ENCODE measurements around the gene BAZ2B.
A peak's percentile ranks its signal among the peaks of the same experiment; 100 is the strongest.
"Not testable (repeated sequence)": the region's sequence is repeated elsewhere in the genome, so short reads cannot be mapped to it uniquely, and the experiment has no call there.

The BAZ2B gene

DNA sequence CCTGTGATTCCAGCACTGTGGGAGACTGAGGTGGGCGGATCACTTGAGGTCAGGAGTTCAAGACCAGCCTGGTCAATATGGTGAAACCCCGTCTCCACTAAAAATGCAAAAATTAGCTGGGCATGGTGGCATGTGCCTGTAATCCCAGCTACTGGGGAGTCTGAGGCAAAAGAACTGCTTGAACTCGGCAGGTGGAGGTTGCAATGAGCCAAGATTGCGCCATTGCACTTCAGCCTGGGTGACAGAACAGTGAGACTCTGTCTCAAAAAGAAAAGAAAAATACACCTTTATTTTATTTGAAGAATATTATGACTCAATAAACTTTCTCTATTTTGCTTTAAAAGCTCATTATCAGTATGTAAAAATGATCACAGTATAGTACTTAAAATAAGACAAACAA is 81.1 kb downstream of the BAZ2B start:
- DNase-seq (ENCODE audit: low read depth) = not testable (repeated sequence)

DNA sequence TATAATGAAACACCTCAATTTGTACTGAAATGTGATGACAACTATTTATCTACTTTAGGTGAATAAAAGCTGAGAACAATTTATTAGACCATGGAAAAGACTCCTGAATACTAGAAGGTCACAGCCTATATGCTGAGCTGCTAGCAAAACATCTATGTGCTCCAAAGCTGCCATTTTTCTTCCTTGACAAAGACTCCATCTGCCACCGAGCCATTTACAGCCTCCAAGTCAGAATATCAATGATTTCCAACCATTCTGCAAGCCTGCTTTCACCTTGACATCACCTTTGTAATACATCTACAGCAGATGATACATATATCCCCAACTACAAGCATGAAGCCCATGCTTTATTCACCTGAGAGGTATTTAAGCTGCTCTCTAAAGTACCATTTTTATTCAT is 84.9 kb downstream of the BAZ2B start:
- DNase-seq (ENCODE audit: low read depth) = no peak

DNA sequence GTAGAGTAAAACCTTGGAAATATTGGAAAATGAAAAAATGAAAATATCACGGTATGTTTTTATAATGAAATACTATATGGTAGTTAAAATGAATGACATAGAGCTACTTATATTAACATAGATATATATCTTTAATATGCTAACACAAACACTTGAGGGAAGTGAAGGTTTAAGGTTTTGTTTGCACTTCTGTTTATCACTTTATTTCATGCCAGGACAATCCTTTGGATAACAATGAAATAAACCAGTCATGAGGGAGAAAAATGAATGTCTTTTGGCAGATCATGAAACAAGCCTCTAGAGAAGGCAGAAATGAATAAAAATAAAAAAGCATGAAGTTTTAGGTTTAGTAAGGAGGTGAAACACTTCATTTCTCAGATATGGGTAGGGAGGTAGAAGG is 89.9 kb downstream of the BAZ2B start:
- DNase-seq (ENCODE audit: low read depth) = no peak

DNA sequence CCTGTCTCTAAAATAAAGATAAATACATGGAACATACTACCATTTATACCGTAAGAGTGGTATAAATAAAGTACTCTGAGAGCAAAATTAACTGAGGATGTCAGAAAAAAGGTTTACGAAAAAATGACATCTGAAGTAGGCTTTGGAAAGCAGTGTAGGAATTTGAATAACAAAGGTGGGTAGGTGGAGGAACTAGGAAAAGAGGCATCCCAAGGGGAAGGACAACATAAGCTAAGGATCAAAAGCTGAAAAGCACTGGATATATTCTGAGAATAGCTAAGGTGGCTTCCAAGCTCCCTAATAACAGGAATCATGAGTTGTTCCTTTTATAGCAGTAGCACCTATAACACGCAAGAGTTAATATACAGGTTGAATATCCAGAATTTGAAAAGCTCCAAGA is 91.3 kb downstream of the BAZ2B start:
- no peak for DNase-seq (ENCODE audit: low read depth)

DNA sequence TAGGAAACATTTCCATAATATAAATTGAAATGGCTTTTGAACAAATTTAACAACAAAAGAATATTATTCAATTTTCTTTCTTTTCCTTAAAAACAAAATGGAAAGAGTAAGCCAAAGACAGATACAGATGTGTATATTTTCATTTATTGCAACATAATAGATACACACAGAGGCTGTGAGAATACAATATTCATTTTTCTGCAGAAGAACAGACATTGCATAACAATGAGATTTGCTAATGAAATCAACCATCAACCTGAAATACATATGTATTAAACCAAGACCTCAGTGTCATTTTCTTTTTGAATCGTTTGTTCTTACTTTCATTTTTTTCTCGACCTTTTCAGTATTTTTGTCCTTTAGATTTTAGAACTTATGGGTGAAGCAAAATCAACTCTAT is 95.1 kb downstream of the BAZ2B start:
- no peak for DNase-seq (ENCODE audit: low read depth)

DNA sequence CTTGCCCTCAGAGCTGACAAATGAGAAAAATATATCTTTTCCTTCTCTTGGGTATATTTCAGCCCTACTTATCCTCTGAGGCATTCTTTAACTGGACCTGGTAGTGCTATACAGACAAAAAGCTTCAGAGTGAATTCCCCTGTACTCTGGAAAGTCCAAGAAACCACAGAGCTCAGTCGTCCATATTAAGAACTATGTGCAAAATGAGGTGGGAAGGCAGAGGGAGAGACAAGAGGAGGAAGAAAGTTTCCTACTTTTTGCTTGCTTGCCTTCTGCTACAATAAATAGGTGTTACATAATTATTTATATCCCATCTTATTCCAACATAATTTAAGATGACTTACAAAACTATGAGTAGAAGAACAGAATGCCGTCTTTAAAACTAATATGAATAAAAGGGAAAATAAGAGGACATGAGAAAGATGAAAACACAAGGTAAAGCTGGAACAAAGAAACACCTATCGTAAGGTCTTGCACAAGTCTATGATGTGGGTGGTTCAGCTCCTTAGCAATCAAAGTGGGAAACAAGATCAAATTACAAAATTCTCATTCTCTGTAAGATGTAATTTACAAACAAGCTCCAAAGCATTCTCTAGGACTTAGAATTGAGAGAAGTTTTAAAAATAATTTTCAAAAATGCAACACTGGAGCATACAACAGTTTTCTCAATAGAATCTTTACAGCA is 97.9 kb downstream of the BAZ2B start:
- no peak for DNase-seq (ENCODE audit: low read depth)

DNA sequence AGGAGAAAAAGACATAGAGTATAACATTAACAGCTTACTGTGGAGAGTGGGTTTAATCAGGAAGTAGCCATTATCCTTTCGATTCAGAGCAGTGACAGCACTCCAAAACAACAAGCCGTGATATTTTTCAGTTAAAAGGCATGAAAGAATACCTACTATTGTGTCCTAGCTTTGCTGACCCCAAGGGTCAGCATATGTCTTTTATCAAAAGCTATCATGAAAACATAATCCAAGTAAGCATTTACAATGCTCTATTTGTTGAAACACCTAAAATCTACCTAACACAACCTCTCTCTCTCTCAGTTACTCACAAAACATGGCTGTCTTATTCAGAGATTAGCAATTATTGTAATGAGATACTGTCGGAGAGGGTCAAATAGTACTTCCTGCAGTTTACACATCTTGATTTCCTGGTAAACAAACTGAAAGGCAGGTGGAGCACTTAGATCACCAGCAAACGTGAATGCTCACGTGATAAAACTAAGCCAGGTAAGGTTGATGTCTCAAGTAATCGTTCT is 100.0 kb downstream of the BAZ2B start:
- DNase-seq (ENCODE audit: low read depth) = peak; percentile 7

DNA sequence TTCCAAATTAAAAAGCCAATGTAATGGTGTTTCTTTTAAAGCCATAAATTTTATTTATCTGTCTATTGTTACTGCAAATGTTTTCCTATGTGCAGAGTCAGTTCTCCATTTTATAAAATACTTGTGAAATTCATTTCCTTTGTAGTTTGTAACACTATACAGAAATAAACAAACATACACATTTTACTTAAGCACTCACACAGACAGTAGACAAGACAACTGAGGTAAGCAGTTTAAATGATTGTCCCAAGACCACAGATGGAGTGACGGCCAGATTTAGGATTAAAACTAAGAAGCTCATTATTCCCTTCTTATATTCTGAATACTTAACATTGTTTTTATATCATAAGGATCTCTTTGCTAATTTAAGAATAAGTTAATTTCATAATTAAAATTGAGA is 100.9 kb downstream of the BAZ2B start:
- DNase-seq (ENCODE audit: low read depth) = no peak

DNA sequence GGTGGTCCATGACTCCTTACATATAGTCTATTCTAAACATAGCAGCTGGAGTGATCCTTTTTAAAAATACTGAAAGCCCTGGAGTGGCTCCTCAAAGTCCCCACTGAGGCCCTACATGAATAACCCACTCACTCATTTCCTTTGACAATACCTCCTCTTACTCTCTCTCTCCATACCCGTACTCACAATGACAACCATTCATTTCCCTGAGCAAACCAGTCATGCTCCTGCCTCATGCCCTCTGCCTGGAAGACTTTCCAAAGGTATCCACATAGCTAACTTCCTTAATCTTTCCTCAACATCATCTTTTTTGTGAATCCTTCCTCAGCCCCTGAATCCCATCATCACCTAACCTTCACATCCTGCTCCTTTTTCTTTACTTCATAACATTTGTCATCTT is 102.6 kb downstream of the BAZ2B start:
- DNase-seq (ENCODE audit: low read depth) = no peak

DNA sequence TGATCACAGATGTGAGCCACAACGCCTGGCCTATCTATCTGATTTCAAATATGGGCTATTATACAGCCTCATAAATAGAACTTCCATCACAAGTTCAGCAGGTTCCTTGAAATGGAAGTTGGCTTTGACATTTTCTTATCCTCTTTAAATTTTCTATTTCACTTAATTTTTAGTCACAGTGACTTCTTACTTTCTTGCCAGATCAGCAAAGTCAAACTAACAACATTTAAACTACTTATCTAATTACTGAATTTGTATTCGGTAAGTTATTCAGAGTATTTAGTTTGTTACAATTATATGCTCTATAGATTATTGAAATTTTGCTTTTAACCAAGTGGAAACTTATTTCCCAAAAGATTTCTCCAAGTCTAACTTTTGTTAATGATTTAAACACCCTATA is 108.2 kb downstream of the BAZ2B start:
- DNase-seq (ENCODE audit: low read depth) = no peak

DNA sequence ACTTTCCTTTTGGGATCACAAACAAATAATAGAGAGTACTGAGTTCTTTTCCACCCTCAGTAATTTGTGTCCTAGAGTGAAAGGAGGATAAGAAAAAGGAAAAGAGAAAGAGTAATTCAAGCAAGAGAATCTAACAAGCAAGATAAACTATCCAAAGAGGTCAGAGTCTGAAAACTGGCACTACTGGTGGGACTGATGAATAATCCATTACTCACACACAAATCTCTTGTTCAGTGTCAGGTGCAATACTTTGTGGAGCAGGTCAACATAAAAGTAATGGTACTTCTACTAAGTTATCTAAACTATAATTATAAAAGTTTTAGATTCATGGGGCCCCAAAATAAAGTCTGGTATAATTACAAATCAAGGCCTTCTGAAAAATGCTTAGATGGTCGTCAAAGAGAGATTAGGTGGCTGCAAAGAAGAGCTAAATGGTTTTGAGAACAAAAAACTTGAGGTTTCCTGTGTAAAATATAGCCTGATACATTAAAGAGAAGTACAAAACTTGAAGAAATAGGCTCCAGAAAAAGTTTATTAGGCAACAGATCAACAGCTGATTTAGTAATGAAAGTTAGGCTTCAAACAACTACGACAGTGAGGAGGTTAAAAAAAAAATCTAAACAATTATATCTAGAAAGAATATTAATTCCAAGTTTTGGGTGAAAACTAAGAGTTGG is 109.4 kb downstream of the BAZ2B start:
- no peak for DNase-seq (ENCODE audit: low read depth)

DNA sequence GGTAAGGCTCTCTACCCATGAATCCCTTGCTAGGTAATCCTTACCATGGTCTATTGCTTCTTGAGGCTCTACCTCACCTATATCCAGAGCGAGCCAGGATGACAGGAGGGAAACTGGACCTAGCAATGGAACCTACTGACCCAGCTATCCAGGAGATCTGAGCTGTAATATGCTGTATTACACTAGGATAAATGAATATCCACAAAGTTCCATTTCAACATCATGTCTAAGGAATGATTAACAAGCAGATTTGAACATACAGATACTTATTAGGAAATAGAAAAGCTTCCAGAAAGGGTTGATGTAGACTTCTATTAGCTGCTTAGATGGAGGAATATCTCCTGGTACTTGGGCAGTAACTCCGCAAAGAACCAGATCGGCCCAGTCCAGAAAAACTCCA is 110.1 kb downstream of the BAZ2B start:
- DNase-seq (ENCODE audit: low read depth) = no peak

DNA sequence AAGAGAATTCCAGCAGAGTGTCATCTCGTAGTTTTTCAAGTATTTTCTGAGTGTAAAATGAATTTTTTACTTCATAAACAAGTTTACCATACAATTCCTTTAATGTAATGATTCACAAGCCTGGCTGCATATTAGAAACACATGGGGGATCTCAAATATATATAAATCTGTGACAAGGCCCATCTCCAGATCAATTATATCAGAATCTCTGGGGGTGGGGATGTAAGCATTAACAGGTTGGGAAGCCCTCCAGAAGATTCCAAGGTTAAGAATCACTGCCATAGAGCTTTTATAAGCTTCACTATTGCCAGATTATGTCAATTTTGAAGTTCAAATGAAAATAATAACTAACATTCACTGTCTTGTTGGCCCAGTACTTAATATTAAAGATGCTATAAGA is 111.2 kb downstream of the BAZ2B start:
- no peak for DNase-seq (ENCODE audit: low read depth)

DNA sequence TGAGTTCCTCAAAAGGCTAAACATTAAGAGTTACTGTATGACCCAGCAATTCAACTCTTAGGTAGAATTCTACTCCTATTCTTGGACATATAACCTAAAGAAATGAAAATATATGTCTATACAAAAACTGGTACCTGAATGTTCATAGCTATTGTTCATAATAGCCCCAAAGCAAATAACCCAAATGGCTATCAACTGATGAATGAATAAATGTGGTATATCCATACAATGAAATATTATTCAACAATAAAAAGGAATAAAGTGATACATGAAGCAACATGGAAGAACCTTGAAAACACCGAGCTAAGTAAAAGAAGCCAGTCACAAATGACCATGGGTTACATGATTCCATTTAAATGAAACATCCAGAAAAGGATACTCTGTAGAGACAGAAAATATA is 114.6 kb downstream of the BAZ2B start:
- DNase-seq (ENCODE audit: low read depth) = no peak

DNA sequence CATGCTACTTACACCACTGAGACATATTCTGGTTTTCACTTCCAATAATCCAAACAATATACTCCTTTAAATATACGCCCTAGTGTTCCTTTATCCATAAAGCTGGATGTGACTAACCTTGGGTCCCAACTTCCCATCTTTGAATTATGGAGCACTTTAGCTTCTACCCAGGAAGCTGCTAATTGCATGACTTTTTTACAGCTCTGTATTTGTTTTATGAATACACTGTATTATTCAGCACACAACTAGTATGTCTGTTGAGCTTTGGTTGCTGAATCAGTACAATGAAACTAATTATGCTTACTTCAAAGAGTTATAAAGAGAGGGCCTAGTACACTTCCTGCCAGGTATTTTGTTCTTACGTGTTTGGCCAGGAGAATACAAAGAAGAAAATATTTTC is 118.5 kb downstream of the BAZ2B start:
- no peak for DNase-seq (ENCODE audit: low read depth)

DNA sequence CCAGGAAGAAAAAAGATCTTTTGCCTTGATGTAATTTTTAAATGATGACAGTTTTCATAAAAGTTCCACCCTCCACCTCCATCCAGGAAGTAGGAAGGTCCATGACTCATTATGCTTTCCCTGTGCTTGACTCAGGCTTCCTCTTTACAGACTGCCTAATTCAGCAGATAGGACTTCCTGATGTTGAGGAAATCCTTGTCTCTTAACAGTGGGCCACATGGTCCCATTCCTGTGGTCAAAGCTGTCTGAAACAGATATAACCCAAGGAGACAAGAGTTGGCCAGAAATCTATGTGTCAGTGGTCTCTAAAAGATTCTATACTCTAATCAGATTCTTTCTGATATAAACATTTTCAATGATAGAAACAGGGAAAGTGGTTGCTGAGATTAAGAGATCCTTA is 119.1 kb downstream of the BAZ2B start:
- no peak for DNase-seq (ENCODE audit: low read depth)

DNA sequence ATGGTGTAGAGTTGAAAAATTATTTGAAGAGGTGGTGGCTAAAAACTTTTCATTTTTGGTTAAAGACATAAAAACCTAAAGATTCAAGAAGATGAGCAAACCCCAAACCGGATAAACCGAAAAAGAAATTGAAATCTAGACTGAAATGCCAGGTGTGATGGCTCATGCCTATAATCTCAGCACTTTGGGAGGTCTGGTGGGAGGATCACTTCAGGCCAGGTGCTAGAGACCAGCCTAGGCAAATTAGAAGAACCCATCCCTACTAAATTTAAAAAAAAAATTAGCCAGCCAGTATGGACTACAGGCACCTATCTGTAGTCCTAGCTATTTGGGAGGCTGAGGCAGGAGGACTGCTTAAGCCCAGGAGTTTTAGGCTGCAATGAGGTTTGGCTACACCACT is 126.9 kb downstream of the BAZ2B start:
- no peak for DNase-seq (ENCODE audit: low read depth)

DNA sequence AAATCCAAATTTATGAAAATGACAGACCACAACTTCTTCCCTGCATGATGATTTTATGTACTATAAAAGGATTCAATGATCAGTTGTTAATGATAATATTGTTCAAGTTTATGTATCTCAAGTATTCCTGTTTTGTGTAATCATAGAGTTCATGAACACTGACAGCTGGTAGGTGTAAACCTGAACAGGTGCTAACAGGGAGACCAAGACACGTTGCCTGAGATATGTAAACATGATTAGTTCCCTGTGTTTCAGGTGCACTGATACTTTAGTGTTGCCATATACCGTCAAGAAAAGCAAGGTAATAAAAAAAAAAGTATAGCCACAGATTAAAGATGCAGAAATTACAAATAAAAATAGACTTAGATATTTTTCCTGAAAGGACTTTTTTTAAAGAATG is 131.8 kb downstream of the BAZ2B start:
- no peak for DNase-seq (ENCODE audit: low read depth)

DNA sequence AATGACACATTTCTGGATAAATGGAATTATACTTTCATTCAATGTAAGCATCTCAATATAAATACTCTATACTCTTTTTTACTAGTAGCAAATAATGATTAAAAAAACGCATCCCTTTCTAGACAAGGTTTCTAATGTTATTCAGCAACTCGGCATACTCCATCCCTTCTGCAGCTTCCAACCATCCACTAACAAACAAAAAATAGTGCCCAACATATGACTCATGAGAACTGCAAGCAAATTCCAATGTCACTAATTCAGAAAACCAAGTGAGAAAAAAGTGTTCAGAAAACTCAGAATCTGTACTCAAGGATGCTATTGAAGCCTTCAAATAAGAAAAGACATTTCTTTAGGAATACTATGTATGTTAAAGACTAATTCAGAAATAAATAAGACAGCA is 140.0 kb downstream of the BAZ2B start:
- no peak for DNase-seq (ENCODE audit: low read depth)

DNA sequence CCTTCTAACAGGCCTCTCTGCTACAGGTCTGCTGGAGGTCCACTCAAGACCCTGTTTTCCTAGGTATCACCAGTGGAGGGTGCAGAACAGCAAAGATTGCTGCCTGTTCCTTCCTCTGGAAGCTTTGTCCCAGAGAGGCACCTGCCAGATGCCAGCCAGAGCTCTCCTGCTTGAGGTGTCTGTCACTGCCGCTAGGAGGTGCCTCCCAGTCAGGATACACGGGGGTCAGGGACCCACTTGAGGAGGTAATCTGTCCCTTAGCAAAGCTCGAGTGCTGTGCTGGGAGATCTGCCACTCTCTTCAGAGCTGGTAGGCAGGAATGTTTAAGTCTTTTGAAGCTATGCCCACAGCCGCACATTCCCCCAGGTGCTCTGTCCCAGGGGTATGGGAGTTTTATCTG is 140.6 kb downstream of the BAZ2B start:
- DNase-seq (ENCODE audit: low read depth) = no peak

DNA sequence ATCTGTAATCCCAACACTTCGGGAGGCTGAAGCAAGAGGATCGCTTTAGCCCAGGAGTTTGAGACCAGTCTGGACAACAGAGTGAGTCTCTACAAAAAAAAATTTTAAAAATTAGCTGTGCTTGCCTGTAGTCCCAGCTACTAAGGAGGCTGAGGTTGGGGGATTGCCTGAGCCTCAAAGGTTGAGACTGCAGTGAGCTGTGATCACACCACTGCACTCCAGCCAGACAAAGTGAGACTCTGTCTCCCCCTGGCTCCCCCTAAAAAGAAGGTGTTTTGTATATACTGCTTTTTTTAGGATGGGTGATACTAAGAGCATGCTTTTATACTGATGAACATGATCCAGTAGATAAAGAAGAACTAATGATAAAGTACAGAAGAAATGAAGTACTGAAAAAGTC is 145.0 kb downstream of the BAZ2B start:
- DNase-seq (ENCODE audit: low read depth) = no peak

DNA sequence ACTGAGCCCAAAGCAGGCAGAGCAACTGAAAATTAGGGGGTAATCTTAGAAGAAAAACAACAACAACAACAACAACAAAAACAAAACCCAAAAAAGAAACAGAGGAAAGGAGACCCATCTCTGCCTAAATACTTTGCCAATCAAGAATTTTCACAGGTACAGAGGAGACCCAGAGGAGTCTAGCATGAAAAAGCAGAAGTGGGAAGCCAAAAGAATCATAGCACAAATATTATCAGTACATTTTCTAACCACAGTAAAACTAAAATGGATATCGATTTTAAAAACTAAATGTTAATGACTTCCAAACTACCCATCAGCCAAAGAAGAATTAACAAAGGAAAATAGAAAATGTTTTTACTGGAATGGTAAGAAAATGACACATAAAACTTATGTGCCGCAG is 148.1 kb downstream of the BAZ2B start:
- DNase-seq (ENCODE audit: low read depth) = no peak

DNA sequence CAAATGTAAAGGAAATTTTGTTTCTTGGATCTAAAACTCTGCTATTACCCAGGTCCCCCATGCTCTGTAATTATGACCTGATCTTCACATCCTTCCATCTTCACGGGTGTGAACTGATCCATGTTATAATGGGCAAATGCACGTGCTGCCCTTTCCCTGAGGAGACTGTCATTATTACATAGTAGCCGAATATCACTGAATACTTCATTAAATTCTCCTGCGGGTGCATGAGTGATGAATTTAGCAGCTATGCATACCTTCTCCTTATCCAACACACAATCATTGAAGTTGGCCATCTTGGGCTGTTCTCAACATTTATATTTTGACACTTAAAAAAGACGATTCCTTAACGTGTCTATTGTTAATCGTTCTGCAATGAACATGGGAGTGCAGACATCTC is 153.4 kb downstream of the BAZ2B start:
- no peak for DNase-seq (ENCODE audit: low read depth)

DNA sequence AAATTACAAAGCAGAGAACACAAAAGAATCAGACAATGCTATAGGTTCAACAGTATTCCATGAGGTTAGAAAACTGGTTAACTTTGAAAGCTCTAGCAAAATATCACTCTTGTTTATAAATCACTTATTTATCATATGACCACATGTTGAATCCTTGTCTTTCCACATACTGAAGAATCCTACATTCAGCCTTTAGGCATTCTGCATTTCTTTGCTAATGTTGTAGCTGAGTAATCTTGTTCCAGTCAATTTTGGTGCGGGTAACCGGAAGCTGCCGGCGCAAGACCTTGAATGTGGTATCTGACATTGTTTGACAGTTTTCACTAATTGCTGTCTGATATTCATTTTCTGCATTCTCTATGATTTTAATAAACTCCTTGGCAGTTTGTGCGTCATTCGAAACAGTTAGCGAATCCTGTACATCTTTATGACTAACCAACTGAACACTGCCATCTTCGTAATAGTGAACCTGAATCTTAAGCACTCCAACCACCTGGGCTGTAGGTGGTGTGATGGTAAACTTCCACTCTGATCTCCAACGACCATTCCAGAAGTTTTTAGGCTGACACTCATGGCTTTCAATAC is 154.1 kb downstream of the BAZ2B start:
- DNase-seq (ENCODE audit: low read depth) = no peak

All from T follicular helper cell (primary cell).